Hepatocyte (in vitro differentiated cells): ENCODE measurements around the gene RPL6. TPM values are rescaled to one million over a fixed set of nuclear protein-coding genes. Genes with fewer than 3 reads are reported as not detected.

Experiments used
- DNase-seq: peaks from one replicate; pipeline ENCODE4 v3.0.0-alpha.2; 2016; ENCODE audit warnings: low spot score
- H2AFZ ChIP-seq: fragments of 200-600 bp; sonication (generic); 2 replicates; pipeline ENCODE4 v1.6.0; 2016; ENCODE audit warnings: antibody characterized with exemption, mild to moderate bottlenecking
- H3K27ac ChIP-seq: fragments of 200-600 bp; sonication (generic); 2 replicates; pipeline ENCODE4 v1.5.1; 2016; ENCODE audit warnings: mild to moderate bottlenecking
- H3K27me3 ChIP-seq: fragments of 200-600 bp; sonication (generic); 2 replicates; pipeline ENCODE4 v1.6.1; 2016
- H3K36me3 ChIP-seq: fragments of 200-600 bp; sonication (generic); replicated peaks from 2 replicates; pipeline ENCODE4 v1.5.1; 2016; ENCODE audit warnings: low read depth; ENCODE audit not compliant: insufficient read depth
- H3K4me1 ChIP-seq: fragments of 200-600 bp; sonication (generic); 2 replicates; pipeline ENCODE4 v1.5.1; 2016; ENCODE audit warnings: mild to moderate bottlenecking, moderate library complexity; ENCODE audit not compliant: insufficient read depth
- H3K4me2 ChIP-seq: fragments of 200-600 bp; sonication (generic); 2 replicates; pipeline ENCODE4 v1.6.0; 2016
- H3K4me3 ChIP-seq: fragments of 200-600 bp; sonication (generic); 2 replicates; pipeline ENCODE4 v1.5.1; 2016; ENCODE audit warnings: mild to moderate bottlenecking
- H3K79me2 ChIP-seq: fragments of 200-600 bp; sonication (generic); 2 replicates; pipeline ENCODE4 v1.6.0; 2017; ENCODE audit warnings: mild to moderate bottlenecking
- H3K9me2 ChIP-seq: fragments of 200-600 bp; sonication (generic); replicated peaks from 2 replicates; pipeline ENCODE4 v1.6.0; 2017; ENCODE audit warnings: mild to moderate bottlenecking; ENCODE audit not compliant: insufficient read depth
- H3K9me3 ChIP-seq: fragments of 200-600 bp; sonication (generic); 2 replicates; pipeline ENCODE4 v1.5.1; 2016; ENCODE audit warnings: low read depth, mild to moderate bottlenecking
- H4K20me1 ChIP-seq: fragments of 200-600 bp; sonication (generic); 2 replicates; pipeline ENCODE4 v1.6.0; 2016; ENCODE audit warnings: mild to moderate bottlenecking; ENCODE audit not compliant: insufficient read depth, poor library complexity, severe bottlenecking
- CTCF ChIP-seq: fragments of 200-600 bp; sonication (generic); IDR thresholded peaks from 2 replicates; pipeline ENCODE4 v1.5.1; 2016; ENCODE audit warnings: antibody characterized with exemption, mild to moderate bottlenecking; ENCODE audit not compliant: poor library complexity
- EZH2 ChIP-seq: fragments of 200-600 bp; sonication (generic); IDR thresholded peaks from 2 replicates; pipeline ENCODE4 v1.6.1; 2016; ENCODE audit warnings: antibody characterized with exemption, mild to moderate bottlenecking, borderline replicate concordance
- EZH2phosphoT487 ChIP-seq: fragments of 200-600 bp; sonication (generic); IDR thresholded peaks from one replicate; pipeline ENCODE4 v1.6.1; 2018; ENCODE audit warnings: antibody characterized with exemption, mild to moderate bottlenecking, low read depth, moderate library complexity; ENCODE audit not compliant: unreplicated experiment, severe bottlenecking
- WGBS: methylation state at CpG from one replicate; pipeline ENCODE4 v1.1.6; 2016; ENCODE audit warnings: low lambda C conversion rate; ENCODE audit errors: missing lambda C conversion rate; 5-methylcytosine and 5-hydroxymethylcytosine counted together
- polyA plus RNA-seq: library from polyadenylated mRNA; unstranded; fragments of >200 nt; fragmentation: Nextera tagmentation; extraction: Ambion mirVana; gene quantifications from 2 replicates; pipeline ENCODE4 v1.2.1, GENCODE V29; 2016
- total RNA-seq: library from RNA; depleted of rRNA; stranded (reverse); fragments of >200 nt; gene quantifications from 2 replicates; pipeline ENCODE4 v1.2.3, GENCODE V29; 2014

RPL6 gene
- total and polyA plus RNA-seq, 2 experiments from 2014 or later: 279 to 1,682 TPM

GRCh38 chr12:112357214-112357613, 52.2 kb downstream of the RPL6 start:
- H3K4me2 ChIP-seq: no peak overlapping the region
- no peak for TF ChIP-seq EZH2phosphoT487
- no peak for TF ChIP-seq EZH2
- no peak for TF ChIP-seq CTCF
- no peaks in the 10 kb centered on the region for H3K36me3 ChIP-seq
- peaks cover 43% of the 10 kb centered on the region for H4K20me1 ChIP-seq
- H2AFZ ChIP-seq: no peak overlapping the region
- H3K9me2 ChIP-seq: no peaks in the 10 kb centered on the region
- no peaks in the 10 kb centered on the region for H3K27me3 ChIP-seq
- DNase-seq: no peak
- no peak overlapping the region for H3K27ac ChIP-seq
- peaks cover 94% of the 10 kb centered on the region for H3K79me2 ChIP-seq
- WGBS: 75% methylated on average over 2 of the region's 2 CpGs
- H3K4me3 ChIP-seq: no peak overlapping the region
- H3K9me3 ChIP-seq: no peaks in the 10 kb centered on the region
- H3K4me1 ChIP-seq: no peaks in the 10 kb centered on the region

Other genes starting within 250 kb of the RPL6 start
- gene HECTD4, start 27.2 kb downstream of the RPL6 start, total RNA-seq: 25.8 and 27.1 TPM in 2 replicates
- 22.7 and 23.0 TPM in 2 replicates for gene HECTD4, start 27.2 kb downstream of the RPL6 start, polyA plus RNA-seq
- 102 and 115 TPM in 2 replicates for gene PTPN11, start 9.3 kb upstream of the RPL6 start, total RNA-seq
- 56.0 and 66.6 TPM in 2 replicates for gene PTPN11, start 9.3 kb upstream of the RPL6 start, polyA plus RNA-seq